DMS53 treated with DMSO at 0.1 percent for 48 hours (cell line): ENCODE results near the gene HSPB2.
"Not testable (repeated sequence)": the region's sequence is repeated elsewhere in the genome, so short reads cannot be mapped to it uniquely, and the experiment has no call there.

Experiments
- DNase-seq: peaks from one replicate; lab custom pipeline; 2025; ENCODE audit not compliant: unreplicated experiment; lab: John Stamatoyannopoulos, UW

The HSPB2 gene

GRCh38 chr11:111912535-111912934 lies at the start of gene HSPB2:
TSS of gene HSPB2 (plus strand) at chr11:111912734. CDS start at chr11:111912830, 96 bp downstream.
- DNase-seq = no peak

GRCh38 chr11:111870113-111870512 lies 42.4 kb upstream of the HSPB2 start:
- no peak for DNase-seq

- DNase-seq = no peak
These were observed 42.0 kb upstream of the HSPB2 start for GRCh38 chr11:111870522-111870885.

- peak; percentile 57 for DNase-seq
These were observed 41.4 kb upstream of the HSPB2 start, which contains the start of gene ALG9 for GRCh38 chr11:111870886-111871692. TSS of gene ALG9 (minus strand) at chr11:111871581. CDS start at chr11:111871482, 99 bp downstream.

- DNase-seq = no peak
These were observed 40.8 kb upstream of the HSPB2 start for GRCh38 chr11:111871693-111872161.

GRCh38 chr11:111878385-111878848 lies 34.1 kb upstream of the HSPB2 start:
- DNase-seq = no peak

- peak; percentile 98 for DNase-seq
These were observed 33.5 kb upstream of the HSPB2 start, which contains the start of the genes CFAP68 and FDXACB1 for GRCh38 chr11:111878849-111879636. TSS of gene CFAP68 (plus strand) at chr11:111879541. CDS start at chr11:111879561, 20 bp downstream. TSS of gene FDXACB1 (minus strand) at chr11:111879165. CDS start at chr11:111879132, 33 bp downstream.

GRCh38 chr11:111879637-111879960 lies 32.9 kb upstream of the HSPB2 start:
- no peak for DNase-seq

- no peak for DNase-seq
These were observed 30.3 kb upstream of the HSPB2 start for GRCh38 chr11:111882202-111882601.

GRCh38 chr11:111885053-111885452 lies 27.5 kb upstream of the HSPB2 start:
- DNase-seq = not testable (repeated sequence)

GRCh38 chr11:111886032-111886431 lies 26.5 kb upstream of the HSPB2 start:
- DNase-seq = no peak

- DNase-seq = no peak
These were observed 25.7 kb upstream of the HSPB2 start for GRCh38 chr11:111886844-111887243.

- DNase-seq = no peak
These were observed 7.1 kb upstream of the HSPB2 start for GRCh38 chr11:111905411-111905810.

GRCh38 chr11:111906680-111907079 lies 5.9 kb upstream of the HSPB2 start:
- no peak for DNase-seq

- no peak for DNase-seq
These were observed 3.8 kb upstream of the HSPB2 start for GRCh38 chr11:111908639-111909305.

- no peak for DNase-seq
These were observed 3.2 kb upstream of the HSPB2 start for GRCh38 chr11:111909378-111909777.

GRCh38 chr11:111910676-111911562 lies 1.6 kb upstream of the HSPB2 start:
- no peak for DNase-seq

- no peak for DNase-seq
These were observed 752 bp upstream of the HSPB2 start, which contains the start of gene CRYAB for GRCh38 chr11:111911563-111912401. TSS of gene CRYAB (minus strand) at chr11:111911770. CDS start at chr11:111911724, 46 bp downstream.
